HCT116 (cell line): Measurements from ENCODE around the gene FANCD2. TPM values are rescaled to one million over a fixed set of nuclear protein-coding genes. Genes with fewer than 3 reads are reported as not detected.

Experiments
- ATAC-seq: fragments of 200-7000 bp; cut with Tn5 transposase; 2 replicates; pipeline ENCODE4 v1.9.1; 2020; ENCODE audit warnings: mild to moderate bottlenecking, moderate library complexity
- BruUV-seq: library from RNA; stranded (reverse); fragments of 400-500 nt; replicated peaks from 2 replicates; lab custom pipeline; 2021; lab: Mats Ljungman, UMichigan
- CTCF ChIA-PET: fragments of 300-600 bp; sonication (Branson Sonifier 250); formaldehyde crosslinking; loops from one replicate; lab custom pipeline; 2021; ENCODE audit warnings: antibody characterized with exemption; lab: Charles Lee
- POLR2A ChIA-PET: fragments of 300-600, 350-600 bp; sonication (Branson Sonifier 250); formaldehyde crosslinking; loops from one replicate; lab custom pipeline; 2021; ENCODE audit warnings: antibody characterized with exemption; lab: Charles Lee
- RAD21 ChIA-PET, 2 experiments: fragments of 300-600 bp; sonication (Branson Sonifier 250); formaldehyde crosslinking; loops; one replicate each; lab custom pipeline; 2023; ENCODE audit warnings: low total read pairs in 2 of 2; ENCODE audit not compliant: uncharacterized antibody in 2 of 2, unreplicated experiment in 2 of 2, low non-redundant PET in 1 of 2; lab: Charles Lee
- DNase-seq: peaks from one replicate; pipeline ENCODE4 v3.0.0-alpha.2; 2010; ENCODE audit warnings: low read depth, low spot score
- H2AFZ ChIP-seq: fragments of 200-600 bp; shearing (Covaris generic), sonication (generic); 2 replicates; pipeline ENCODE4 v1.6.1; 2017; ENCODE audit warnings: low read depth, mixed run types, mixed read lengths, antibody characterized with exemption, low read length; ENCODE audit not compliant: poor library complexity, severe bottlenecking
- H3K27ac ChIP-seq: 2 replicates; pipeline ENCODE4 v1.5.1; 2012; ENCODE audit warnings: low read depth, low read length
- H3K27me3 ChIP-seq: fragments of 200-600 bp; sonication (generic); 2 replicates; pipeline ENCODE4 v1.6.1; 2016; ENCODE audit warnings: mixed run types, low read length, mixed read lengths; ENCODE audit not compliant: insufficient read depth
- H3K36me3 ChIP-seq, 2 experiments: fragments of 200-500 bp in 1 of 2; fragments of 200-600 bp in 1 of 2; sonication (Bioruptor generic) in 1 of 2; sonication (generic) in 1 of 2; 2 replicates each; pipeline versions ENCODE4 v1.5.1 to v1.6.1; 2014 to 2016; ENCODE audit warnings: low read length in 2 of 2, inconsistent platforms in 1 of 2, mixed read lengths in 1 of 2, mixed run types in 1 of 2; ENCODE audit not compliant: insufficient read depth in 2 of 2, control insufficient read depth in 1 of 2
- H3K4me1 ChIP-seq, 2 experiments: fragments of 200-600 bp in 1 of 2; sonication (generic) in 1 of 2; 2 replicates each; pipeline versions ENCODE4 v1.5.1 to v1.6.1; 2012 to 2017; ENCODE audit warnings: low read length in 2 of 2, inconsistent platforms in 1 of 2, mild to moderate bottlenecking in 1 of 2, mixed read lengths in 1 of 2, mixed run types in 1 of 2, moderate library complexity in 1 of 2; ENCODE audit not compliant: insufficient read depth in 2 of 2, control insufficient read depth in 1 of 2
- H3K4me2 ChIP-seq: fragments of 200-600 bp; sonication (generic); 2 replicates; pipeline ENCODE4 v1.6.1; 2017; ENCODE audit warnings: mixed run types, low read length, mixed read lengths
- H3K4me3 ChIP-seq, 2 experiments: fragments of 200-600 bp in 1 of 2; sonication (generic) in 1 of 2; replicated peaks in 1 of 2; 2 replicates each; pipeline ENCODE4 v1.5.1; 2011 to 2016; ENCODE audit warnings: low read length in 2 of 2, control low read depth in 1 of 2, low read depth in 1 of 2, mild to moderate bottlenecking in 1 of 2, mixed read lengths in 1 of 2, mixed run types in 1 of 2
- H3K79me2 ChIP-seq: fragments of 200-600 bp; sonication (generic); 2 replicates; pipeline ENCODE4 v1.6.1; 2017; ENCODE audit warnings: mild to moderate bottlenecking, mixed run types, low read length, moderate library complexity, mixed read lengths; ENCODE audit not compliant: insufficient read depth
- H3K9ac ChIP-seq: fragments of 200-600 bp; sonication (generic); 2 replicates; pipeline ENCODE4 v1.6.1; 2016; ENCODE audit warnings: low read length, mixed read lengths
- H3K9me2 ChIP-seq: fragments of 200-600 bp; sonication (generic), shearing (Covaris generic); 2 replicates; pipeline ENCODE4 v1.6.1; 2017; ENCODE audit warnings: mixed run types, mild to moderate bottlenecking, moderate library complexity; ENCODE audit not compliant: insufficient read depth
- H3K9me3 ChIP-seq, 2 experiments: fragments of 200-500 bp in 1 of 2; fragments of 200-600 bp in 1 of 2; sonication (Bioruptor generic) in 1 of 2; sonication (generic) in 1 of 2; 2 replicates each; pipeline ENCODE4 v1.6.1; 2014 to 2017; ENCODE audit warnings: low read length in 2 of 2, mixed read lengths in 2 of 2, inconsistent platforms in 1 of 2, low read depth in 1 of 2, mild to moderate bottlenecking in 1 of 2, mixed run types in 1 of 2, moderate library complexity in 1 of 2; ENCODE audit not compliant: control insufficient read depth in 1 of 2, insufficient read depth in 1 of 2
- H4K20me1 ChIP-seq: fragments of 200-600 bp; sonication (generic), shearing (Covaris generic); 2 replicates; pipeline ENCODE4 v1.6.1; 2017; ENCODE audit warnings: mixed run types, mild to moderate bottlenecking, moderate library complexity; ENCODE audit not compliant: insufficient read depth
- CBX3 ChIP-seq: IDR thresholded peaks from 2 replicates; pipeline ENCODE4 v1.6.1; 2012; ENCODE audit warnings: low read depth
- EZH2 ChIP-seq: fragments of 200-600 bp; sonication (generic); IDR thresholded peaks from 2 replicates; pipeline ENCODE4 v1.6.1; 2017; ENCODE audit warnings: antibody characterized with exemption, mixed run types
- POLR2A ChIP-seq: IDR thresholded peaks from 2 replicates; pipeline ENCODE4 v1.7.0; 2011; ENCODE audit warnings: borderline replicate concordance; ENCODE audit not compliant: insufficient read depth, insufficient read length; ENCODE audit errors: extremely low read depth
- POLR2AphosphoS5 ChIP-seq: IDR thresholded peaks from 2 replicates; pipeline ENCODE4 v1.6.1; 2011; ENCODE audit warnings: mild to moderate bottlenecking, low read depth, low read length, moderate library complexity
- RAD21 ChIP-seq: IDR thresholded peaks from 2 replicates; pipeline ENCODE4 v1.6.1; 2012; ENCODE audit warnings: low read depth, mild to moderate bottlenecking
- REST ChIP-seq: IDR thresholded peaks from 2 replicates; pipeline ENCODE4 v1.6.1; 2012; ENCODE audit warnings: low read depth
- SIN3A ChIP-seq: IDR thresholded peaks from 2 replicates; pipeline ENCODE4 v1.6.1; 2012; ENCODE audit warnings: low read depth
- SRF ChIP-seq: IDR thresholded peaks from 2 replicates; pipeline ENCODE4 v1.6.1; 2012; ENCODE audit warnings: low read depth
- ZFX ChIP-seq: fragments of 450-650 bp; IDR thresholded peaks from 2 replicates; pipeline ENCODE4 v1.6.1; 2017
- ZNF274 ChIP-seq: fragments of 200-500 bp; sonication (Bioruptor generic); IDR thresholded peaks from 2 replicates; pipeline ENCODE4 v1.6.1; 2014; ENCODE audit warnings: mild to moderate bottlenecking, low read depth, low read length, inconsistent platforms
- intact Hi-C: fragments of 100-400 bp; cut with micrococcal nuclease; formaldehyde crosslinking; loops from 2 replicates; pipeline ENCODE4 v1.10.0; 2022
- total RNA-seq: library from RNA; stranded (reverse); gene quantifications from one replicate; pipeline ENCODE4 v1.2.1, GENCODE V29; 2021; ENCODE audit not compliant: unreplicated experiment
- TF ChIP-seq, protein P1 (sequence below): IDR thresholded peaks from 2 replicates; pipeline ENCODE4 v1.6.1; 2012

The FANCD2 gene
- total RNA-seq, 1 experiment from 2014 or later: 50.0 TPM

- Histone ChIP-seq H3K9me2 (no peaks in the 10 kb centered on the region), H3K9me3 (no peaks in the 10 kb centered on the region), H2AFZ (no peak overlapping the region), H3K4me2 (no peak overlapping the region), H3K4me3 (no peak overlapping the region), H3K9ac (no peak overlapping the region), H3K79me2 (no peaks in the 10 kb centered on the region; the same call in 1 of the 2 replicates), H3K27me3 (no peaks in the 10 kb centered on the region), H3K36me3 (peaks cover 0 to 12% of the 10 kb centered on the region in 2 experiments; a peak in 2 of 4 replicates), H4K20me1 (no peaks in the 10 kb centered on the region), H3K4me1 (peaks cover 12 to 30% of the 10 kb centered on the region in 2 experiments), H3K27ac (no peak overlapping the region)
- ChIA-PET POLR2A (no interaction called here), RAD21 (no interaction called here), CTCF (no interaction called here)
- no peak for DNase-seq
- no TSS peak for BruUV-seq
- intact Hi-C loops: no loop called here
- TF ChIP-seq POLR2A (no peak), POLR2AphosphoS5 (no peak), SRF (no peak), ZNF274 (no peak), SIN3A (no peak), CBX3 (no peak), REST (no peak), RAD21 (no peak), EZH2 (no peak), ZFX (no peak)
- TF ChIP-seq, protein P1, sequence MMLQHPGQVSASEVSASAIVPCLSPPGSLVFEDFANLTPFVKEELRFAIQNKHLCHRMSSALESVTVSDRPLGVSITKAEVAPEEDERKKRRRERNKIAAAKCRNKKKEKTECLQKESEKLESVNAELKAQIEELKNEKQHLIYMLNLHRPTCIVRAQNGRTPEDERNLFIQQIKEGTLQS: no peak
- ATAC-seq: no peak
Observed at GRCh38 chr3:10006762-10007090, 19.5 kb upstream of the FANCD2 start.
